HCT116 (cell line): ENCODE data around the gene SFXN5. TPM values are rescaled to one million over a fixed set of nuclear protein-coding genes. Genes with fewer than 3 reads are reported as not detected.

Source experiments
- ATAC-seq: fragments of 200-7000 bp; cut with Tn5 transposase; 2 replicates; pipeline ENCODE4 v1.9.1; 2020; ENCODE audit warnings: mild to moderate bottlenecking, moderate library complexity
- BruUV-seq: library from RNA; stranded (reverse); fragments of 400-500 nt; replicated peaks from 2 replicates; lab custom pipeline; 2021; lab: Mats Ljungman, UMichigan
- CTCF ChIA-PET: fragments of 300-600 bp; sonication (Branson Sonifier 250); formaldehyde crosslinking; loops from one replicate; lab custom pipeline; 2021; ENCODE audit warnings: antibody characterized with exemption; lab: Charles Lee
- POLR2A ChIA-PET: fragments of 300-600, 350-600 bp; sonication (Branson Sonifier 250); formaldehyde crosslinking; loops from one replicate; lab custom pipeline; 2021; ENCODE audit warnings: antibody characterized with exemption; lab: Charles Lee
- RAD21 ChIA-PET, 2 experiments: fragments of 300-600 bp; sonication (Branson Sonifier 250); formaldehyde crosslinking; loops; one replicate each; lab custom pipeline; 2023; ENCODE audit warnings: low total read pairs in 2 of 2; ENCODE audit not compliant: uncharacterized antibody in 2 of 2, unreplicated experiment in 2 of 2, low non-redundant PET in 1 of 2; lab: Charles Lee
- DNase-seq: peaks from one replicate; pipeline ENCODE4 v3.0.0-alpha.2; 2010; ENCODE audit warnings: low read depth, low spot score
- H2AFZ ChIP-seq: fragments of 200-600 bp; shearing (Covaris generic), sonication (generic); 2 replicates; pipeline ENCODE4 v1.6.1; 2017; ENCODE audit warnings: low read depth, mixed run types, mixed read lengths, antibody characterized with exemption, low read length; ENCODE audit not compliant: poor library complexity, severe bottlenecking
- H3K27ac ChIP-seq: 2 replicates; pipeline ENCODE4 v1.5.1; 2012; ENCODE audit warnings: low read depth, low read length
- H3K27me3 ChIP-seq: fragments of 200-600 bp; sonication (generic); 2 replicates; pipeline ENCODE4 v1.6.1; 2016; ENCODE audit warnings: mixed run types, low read length, mixed read lengths; ENCODE audit not compliant: insufficient read depth
- H3K36me3 ChIP-seq, 2 experiments: fragments of 200-500 bp in 1 of 2; fragments of 200-600 bp in 1 of 2; sonication (Bioruptor generic) in 1 of 2; sonication (generic) in 1 of 2; 2 replicates each; pipeline versions ENCODE4 v1.5.1 to v1.6.1; 2014 to 2016; ENCODE audit warnings: low read length in 2 of 2, inconsistent platforms in 1 of 2, mixed read lengths in 1 of 2, mixed run types in 1 of 2; ENCODE audit not compliant: insufficient read depth in 2 of 2, control insufficient read depth in 1 of 2
- H3K4me1 ChIP-seq, 2 experiments: fragments of 200-600 bp in 1 of 2; sonication (generic) in 1 of 2; 2 replicates each; pipeline versions ENCODE4 v1.5.1 to v1.6.1; 2012 to 2017; ENCODE audit warnings: low read length in 2 of 2, inconsistent platforms in 1 of 2, mild to moderate bottlenecking in 1 of 2, mixed read lengths in 1 of 2, mixed run types in 1 of 2, moderate library complexity in 1 of 2; ENCODE audit not compliant: insufficient read depth in 2 of 2, control insufficient read depth in 1 of 2
- H3K4me2 ChIP-seq: fragments of 200-600 bp; sonication (generic); 2 replicates; pipeline ENCODE4 v1.6.1; 2017; ENCODE audit warnings: mixed run types, low read length, mixed read lengths
- H3K4me3 ChIP-seq, 2 experiments: fragments of 200-600 bp in 1 of 2; sonication (generic) in 1 of 2; replicated peaks in 1 of 2; 2 replicates each; pipeline ENCODE4 v1.5.1; 2011 to 2016; ENCODE audit warnings: low read length in 2 of 2, control low read depth in 1 of 2, low read depth in 1 of 2, mild to moderate bottlenecking in 1 of 2, mixed read lengths in 1 of 2, mixed run types in 1 of 2
- H3K79me2 ChIP-seq: fragments of 200-600 bp; sonication (generic); 2 replicates; pipeline ENCODE4 v1.6.1; 2017; ENCODE audit warnings: mild to moderate bottlenecking, mixed run types, low read length, moderate library complexity, mixed read lengths; ENCODE audit not compliant: insufficient read depth
- H3K9ac ChIP-seq: fragments of 200-600 bp; sonication (generic); 2 replicates; pipeline ENCODE4 v1.6.1; 2016; ENCODE audit warnings: low read length, mixed read lengths
- H3K9me2 ChIP-seq: fragments of 200-600 bp; sonication (generic), shearing (Covaris generic); 2 replicates; pipeline ENCODE4 v1.6.1; 2017; ENCODE audit warnings: mixed run types, mild to moderate bottlenecking, moderate library complexity; ENCODE audit not compliant: insufficient read depth
- H3K9me3 ChIP-seq, 2 experiments: fragments of 200-500 bp in 1 of 2; fragments of 200-600 bp in 1 of 2; sonication (Bioruptor generic) in 1 of 2; sonication (generic) in 1 of 2; 2 replicates each; pipeline ENCODE4 v1.6.1; 2014 to 2017; ENCODE audit warnings: low read length in 2 of 2, mixed read lengths in 2 of 2, inconsistent platforms in 1 of 2, low read depth in 1 of 2, mild to moderate bottlenecking in 1 of 2, mixed run types in 1 of 2, moderate library complexity in 1 of 2; ENCODE audit not compliant: control insufficient read depth in 1 of 2, insufficient read depth in 1 of 2
- H4K20me1 ChIP-seq: fragments of 200-600 bp; sonication (generic), shearing (Covaris generic); 2 replicates; pipeline ENCODE4 v1.6.1; 2017; ENCODE audit warnings: mixed run types, mild to moderate bottlenecking, moderate library complexity; ENCODE audit not compliant: insufficient read depth
- ATF3 ChIP-seq: IDR thresholded peaks from 2 replicates; pipeline ENCODE4 v1.6.1; 2012
- EZH2 ChIP-seq: fragments of 200-600 bp; sonication (generic); IDR thresholded peaks from 2 replicates; pipeline ENCODE4 v1.6.1; 2017; ENCODE audit warnings: antibody characterized with exemption, mixed run types
- SIN3A ChIP-seq: IDR thresholded peaks from 2 replicates; pipeline ENCODE4 v1.6.1; 2012; ENCODE audit warnings: low read depth
- ZNF274 ChIP-seq: fragments of 200-500 bp; sonication (Bioruptor generic); IDR thresholded peaks from 2 replicates; pipeline ENCODE4 v1.6.1; 2014; ENCODE audit warnings: mild to moderate bottlenecking, low read depth, low read length, inconsistent platforms
- intact Hi-C: fragments of 100-400 bp; cut with micrococcal nuclease; formaldehyde crosslinking; loops from 2 replicates; pipeline ENCODE4 v1.10.0; 2022
- total RNA-seq: library from RNA; stranded (reverse); gene quantifications from one replicate; pipeline ENCODE4 v1.2.1, GENCODE V29; 2021; ENCODE audit not compliant: unreplicated experiment
- TF ChIP-seq, protein P1 (sequence below): IDR thresholded peaks from 2 replicates; pipeline ENCODE4 v1.6.1; 2012; ENCODE audit warnings: low read depth

SFXN5 gene
- total RNA-seq, 1 experiment from 2014 or later = 10.0 TPM

DNA sequence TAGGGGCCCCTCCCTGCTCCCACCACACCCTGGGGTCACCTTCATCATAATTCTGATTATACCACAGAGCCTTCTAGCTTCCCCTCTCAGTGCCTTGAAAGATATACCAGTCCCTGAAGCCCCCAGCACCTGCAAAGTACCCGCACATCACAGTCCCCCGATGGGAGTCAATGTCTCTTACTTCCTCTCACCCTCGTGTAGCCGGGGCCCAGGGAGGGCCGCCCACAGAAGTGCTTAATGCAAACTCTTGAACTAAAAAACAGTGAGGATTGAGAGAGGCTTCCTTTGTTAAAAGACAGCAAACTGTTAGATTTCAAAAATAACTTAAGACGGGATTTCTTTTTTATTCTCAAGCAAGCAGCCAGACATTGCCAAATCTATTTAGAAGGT is 76.5 kb downstream of the SFXN5 start:
- TF ChIP-seq ZNF274 = no peak
- TF ChIP-seq ATF3 = no peak
- TF ChIP-seq SIN3A = no peak
- TF ChIP-seq EZH2 = no peak
- TF ChIP-seq, protein P1, sequence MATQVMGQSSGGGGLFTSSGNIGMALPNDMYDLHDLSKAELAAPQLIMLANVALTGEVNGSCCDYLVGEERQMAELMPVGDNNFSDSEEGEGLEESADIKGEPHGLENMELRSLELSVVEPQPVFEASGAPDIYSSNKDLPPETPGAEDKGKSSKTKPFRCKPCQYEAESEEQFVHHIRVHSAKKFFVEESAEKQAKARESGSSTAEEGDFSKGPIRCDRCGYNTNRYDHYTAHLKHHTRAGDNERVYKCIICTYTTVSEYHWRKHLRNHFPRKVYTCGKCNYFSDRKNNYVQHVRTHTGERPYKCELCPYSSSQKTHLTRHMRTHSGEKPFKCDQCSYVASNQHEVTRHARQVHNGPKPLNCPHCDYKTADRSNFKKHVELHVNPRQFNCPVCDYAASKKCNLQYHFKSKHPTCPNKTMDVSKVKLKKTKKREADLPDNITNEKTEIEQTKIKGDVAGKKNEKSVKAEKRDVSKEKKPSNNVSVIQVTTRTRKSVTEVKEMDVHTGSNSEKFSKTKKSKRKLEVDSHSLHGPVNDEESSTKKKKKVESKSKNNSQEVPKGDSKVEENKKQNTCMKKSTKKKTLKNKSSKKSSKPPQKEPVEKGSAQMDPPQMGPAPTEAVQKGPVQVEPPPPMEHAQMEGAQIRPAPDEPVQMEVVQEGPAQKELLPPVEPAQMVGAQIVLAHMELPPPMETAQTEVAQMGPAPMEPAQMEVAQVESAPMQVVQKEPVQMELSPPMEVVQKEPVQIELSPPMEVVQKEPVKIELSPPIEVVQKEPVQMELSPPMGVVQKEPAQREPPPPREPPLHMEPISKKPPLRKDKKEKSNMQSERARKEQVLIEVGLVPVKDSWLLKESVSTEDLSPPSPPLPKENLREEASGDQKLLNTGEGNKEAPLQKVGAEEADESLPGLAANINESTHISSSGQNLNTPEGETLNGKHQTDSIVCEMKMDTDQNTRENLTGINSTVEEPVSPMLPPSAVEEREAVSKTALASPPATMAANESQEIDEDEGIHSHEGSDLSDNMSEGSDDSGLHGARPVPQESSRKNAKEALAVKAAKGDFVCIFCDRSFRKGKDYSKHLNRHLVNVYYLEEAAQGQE = no peak
- H3K79me2 ChIP-seq = no peaks in the 10 kb centered on the region
- H3K4me3 ChIP-seq = no peak overlapping the region
- RAD21 ChIA-PET = no interaction called here
- H2AFZ ChIP-seq = no peak overlapping the region
- DNase-seq (no peak), ATAC-seq (no peak)
- peaks cover 2 to 6% of the 10 kb centered on the region in 2 experiments for H3K4me1 ChIP-seq
- no peak overlapping the region for H3K9ac ChIP-seq
- H3K27me3 ChIP-seq = no peaks in the 10 kb centered on the region
- POLR2A ChIA-PET = no interaction called here
- no peaks in the 10 kb centered on the region for H4K20me1 ChIP-seq
- CTCF ChIA-PET = no interaction called here
- no peaks in the 10 kb centered on the region for H3K9me3 ChIP-seq
- intact Hi-C loops = loop anchor here (5.0 kb wide), 1 partner anchor 77 kb away; the partner anchor contains the start of gene SFXN5
- no peak overlapping the region for H3K27ac ChIP-seq
- H3K4me2 ChIP-seq = no peak overlapping the region
- H3K9me2 ChIP-seq = no peaks in the 10 kb centered on the region
- H3K36me3 ChIP-seq = no peaks in the 10 kb centered on the region
- no TSS peak for BruUV-seq
